Ovary (tissue), 9 donors: Measurements from ENCODE around the gene SGTA. TPM values are rescaled to one million over a fixed set of nuclear protein-coding genes. Genes with fewer than 3 reads are reported as not detected.

ENCODE experiments used
- DNase-seq, 5 donors: peaks; one replicate each; pipeline ENCODE4 v3.0.0-alpha.2; 2019 to 2020
- H3K27ac ChIP-seq, 2 donors: fragments of 200-600 bp; one replicate each; pipeline versions ENCODE4 v1.5.1 to v1.8.0; 2019 to 2022
- H3K27me3 ChIP-seq: fragments of 200-600 bp; one replicate; pipeline ENCODE4 v1.8.0; 2022
- H3K36me3 ChIP-seq: fragments of 200-600 bp; sonication (generic); one replicate; pipeline ENCODE4 v1.5.1; 2019
- H3K4me1 ChIP-seq: one replicate; pipeline ENCODE4 v1.8.1; 2013; ENCODE audit warnings: mild to moderate bottlenecking, moderate library complexity; ENCODE audit not compliant: insufficient read depth
- H3K4me3 ChIP-seq: fragments of 200-600 bp; sonication (generic); one replicate; pipeline ENCODE4 v1.5.1; 2017
- H3K9me3 ChIP-seq, 2 donors: fragments of 200-600 bp in 1 of 2; sonication (generic) in 1 of 2; one replicate each; pipeline versions ENCODE4 v1.5.1 to v1.8.1; 2013 to 2019; ENCODE audit warnings: mild to moderate bottlenecking in 1 of 2, moderate library complexity in 1 of 2
- EP300 ChIP-seq: sonication (generic); formaldehyde crosslinking; IDR thresholded peaks from one replicate; pipeline ENCODE4 v1.6.1; 2017; ENCODE audit warnings: antibody characterized with exemption
- POLR2A ChIP-seq: fragments of 450-650 bp; IDR thresholded peaks from one replicate; pipeline ENCODE4 v1.6.1; 2017; ENCODE audit warnings: antibody characterized with exemption, mild to moderate bottlenecking, moderate library complexity
- WGBS, 3 donors: extraction: QIAGEN DNeasy Blood & Tissue Kit in 1 of 3; methylation state at CpG; one replicate each; pipeline versions ENCODE4 v1.1.5 to v1.1.7; 2013 to 2017; 5-methylcytosine and 5-hydroxymethylcytosine counted together
- intact Hi-C, 4 donors: fragments of 100-400 bp; cut with DNase I; formaldehyde crosslinking; loops; one replicate each; pipeline versions ENCODE4 v1.11.0 to v1.15.1; 2022 to 2023
- polyA plus RNA-seq, 2 donors: library from polyadenylated mRNA; stranded (reverse); fragments of 200-250 nt in 1 of 2; fragments of 350-450 nt in 1 of 2; fragmentation: Illumina TruSeq in 1 of 2; extraction: RNeasy Lipid Tissue Mini Kit (QIAGEN cat#74804) in 1 of 2; gene quantifications; one replicate each; pipeline ENCODE4 v1.2.3, GENCODE V29; 2013 to 2014
- total RNA-seq, 7 donors: library from RNA; depleted of rRNA in 2 of 7; stranded (reverse); fragments of >200 nt in 2 of 7; fragmentation: NEBNext Ultra II Directional in 3 of 7; extraction: Animal tissue kit (Norgen Biotek cat#: 25700) in 3 of 7; gene quantifications; one replicate each; pipeline versions ENCODE4 v1.1.0 to v1.2.4, GENCODE V29; 2016 to 2023
- TF ChIP-seq, protein P1 (sequence below), 3 donors: fragments of 450-650 bp in 2 of 3; fragments of 200-600 bp in 1 of 3; IDR thresholded peaks; one replicate each; pipeline versions ENCODE4 v1.5.1 to v1.8.0; 2016 to 2022; ENCODE audit warnings: antibody characterized with exemption in 3 of 3, mild to moderate bottlenecking in 1 of 3
- donor health status: DM: no; HTN: no; CAD: no; lungs with moderate emphysema.
- donor health status: DM: no; HTN: no; CAD: no.
- donor health status: Bipolar disorder and iron deficiency.
- donor health status: DM: yes; HTN: yes; CAD: no.
- donor health status: DM: no; HTN: no; CAD: no.
- donor health status: DM: yes; HTN: yes; CAD: no.

Gene SGTA
- total and polyA plus RNA-seq, 9 donors = 27.0 to 65.5 (median 53.4) TPM

GRCh38 chr19:2804156-2805004 is 21.3 kb upstream of the SGTA start:
- TF ChIP-seq, protein P1, sequence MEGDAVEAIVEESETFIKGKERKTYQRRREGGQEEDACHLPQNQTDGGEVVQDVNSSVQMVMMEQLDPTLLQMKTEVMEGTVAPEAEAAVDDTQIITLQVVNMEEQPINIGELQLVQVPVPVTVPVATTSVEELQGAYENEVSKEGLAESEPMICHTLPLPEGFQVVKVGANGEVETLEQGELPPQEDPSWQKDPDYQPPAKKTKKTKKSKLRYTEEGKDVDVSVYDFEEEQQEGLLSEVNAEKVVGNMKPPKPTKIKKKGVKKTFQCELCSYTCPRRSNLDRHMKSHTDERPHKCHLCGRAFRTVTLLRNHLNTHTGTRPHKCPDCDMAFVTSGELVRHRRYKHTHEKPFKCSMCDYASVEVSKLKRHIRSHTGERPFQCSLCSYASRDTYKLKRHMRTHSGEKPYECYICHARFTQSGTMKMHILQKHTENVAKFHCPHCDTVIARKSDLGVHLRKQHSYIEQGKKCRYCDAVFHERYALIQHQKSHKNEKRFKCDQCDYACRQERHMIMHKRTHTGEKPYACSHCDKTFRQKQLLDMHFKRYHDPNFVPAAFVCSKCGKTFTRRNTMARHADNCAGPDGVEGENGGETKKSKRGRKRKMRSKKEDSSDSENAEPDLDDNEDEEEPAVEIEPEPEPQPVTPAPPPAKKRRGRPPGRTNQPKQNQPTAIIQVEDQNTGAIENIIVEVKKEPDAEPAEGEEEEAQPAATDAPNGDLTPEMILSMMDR (IDR thresholded peaks at IDR 0.05) = no peak
- TF ChIP-seq POLR2A = no peak
- no peak for TF ChIP-seq EP300
- Histone ChIP-seq H3K27me3 (no peaks in the 10 kb centered on the region), H3K4me3 (no peak overlapping the region), H3K36me3 (no peaks in the 10 kb centered on the region), H3K4me1 (no peaks in the 10 kb centered on the region), H3K9me3 (no peaks in the 10 kb centered on the region), H3K27ac (no peak overlapping the region)
- no peak for DNase-seq
- WGBS, 3 donors = 87 to 89% (median 89%) methylated on average over 26 to 27 of the region's 27 CpGs
- intact Hi-C loops = no loop called here

GRCh38 chr19:2803486-2804155 is 20.5 kb upstream of the SGTA start:
- DNase-seq = no peak
- 91 to 93% (median 91%) methylated on average over 29 of the region's 29 CpGs for WGBS, 3 donors
- intact Hi-C loops = no loop called here
- Histone ChIP-seq H3K27ac (no peak overlapping the region), H3K4me1 (no peaks in the 10 kb centered on the region), H3K9me3 (no peaks in the 10 kb centered on the region), H3K27me3 (no peaks in the 10 kb centered on the region), H3K4me3 (no peak overlapping the region), H3K36me3 (no peaks in the 10 kb centered on the region)
- TF ChIP-seq, protein P1 (IDR thresholded peaks at IDR 0.05) = no peak
- TF ChIP-seq EP300 (no peak), POLR2A (no peak)

DNA sequence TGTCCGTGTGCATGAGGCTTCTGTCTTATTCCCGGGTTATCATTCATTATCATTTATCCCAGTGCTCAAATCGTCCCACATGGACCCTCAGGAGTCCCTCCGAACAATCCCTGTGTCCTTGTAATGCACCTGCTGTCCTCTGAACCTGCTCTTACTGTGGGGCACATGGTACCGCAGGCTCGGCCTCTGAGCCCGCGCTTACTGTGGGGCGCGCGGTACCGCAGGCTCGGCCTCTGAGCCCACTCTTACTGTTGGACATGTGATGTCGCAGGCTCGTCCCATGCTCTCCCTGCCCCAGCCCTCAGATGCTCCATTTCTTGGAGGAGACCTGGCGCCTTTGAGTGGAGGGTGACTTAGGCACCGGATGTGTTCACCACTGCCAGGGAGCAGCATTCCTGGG is 19.8 kb upstream of the SGTA start:
- no peaks in the 10 kb centered on the region for H3K9me3 ChIP-seq
- H3K27ac ChIP-seq = no peak overlapping the region
- WGBS, 3 donors = 93 to 96% (median 94%) methylated on average over 17 of the region's 17 CpGs
- H3K4me1 ChIP-seq = no peaks in the 10 kb centered on the region
- H3K4me3 ChIP-seq = no peak overlapping the region
- H3K36me3 ChIP-seq = no peaks in the 10 kb centered on the region
- no peak for DNase-seq
- TF ChIP-seq, protein P1 (IDR thresholded peaks at IDR 0.05) = no peak
- no peak for TF ChIP-seq EP300
- no peak for TF ChIP-seq POLR2A
- intact Hi-C loops = no loop called here
- no peaks in the 10 kb centered on the region for H3K27me3 ChIP-seq

DNA sequence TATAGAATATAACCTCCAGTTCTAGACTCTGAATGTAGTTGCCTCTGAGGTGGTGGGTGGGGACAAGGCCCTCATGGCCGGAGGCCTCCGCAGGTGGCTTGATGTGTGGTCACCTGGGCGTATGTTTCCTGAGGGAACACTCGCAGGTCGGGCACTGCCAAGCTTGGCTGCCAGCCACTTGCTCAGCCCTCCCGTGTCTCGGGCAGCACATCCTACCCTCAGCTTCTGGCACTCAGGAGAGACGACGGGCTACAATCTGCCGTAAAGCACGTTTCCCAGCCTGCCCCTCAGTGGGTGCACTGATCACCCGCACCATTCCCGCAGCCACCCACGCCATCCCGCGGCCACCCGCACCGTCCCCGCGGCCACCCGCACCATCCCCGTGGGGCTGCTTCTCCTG is 17.4 kb upstream of the SGTA start:
- 88 to 93% (median 91%) methylated on average over 21 to 22 of the region's 22 CpGs for WGBS, 3 donors
- DNase-seq = no peak
- intact Hi-C loops = no loop called here
- H3K4me1 ChIP-seq = no peaks in the 10 kb centered on the region
- H3K9me3 ChIP-seq = no peaks in the 10 kb centered on the region
- H3K27me3 ChIP-seq = no peaks in the 10 kb centered on the region
- no peak overlapping the region for H3K4me3 ChIP-seq
- no peaks in the 10 kb centered on the region for H3K36me3 ChIP-seq
- H3K27ac ChIP-seq = no peak overlapping the region
- TF ChIP-seq EP300 (no peak), POLR2A (no peak)
- TF ChIP-seq, protein P1 (IDR thresholded peaks at IDR 0.05) = no peak
